ENCODE results near the gene KIF26A.

The KIF26A gene

DNA sequence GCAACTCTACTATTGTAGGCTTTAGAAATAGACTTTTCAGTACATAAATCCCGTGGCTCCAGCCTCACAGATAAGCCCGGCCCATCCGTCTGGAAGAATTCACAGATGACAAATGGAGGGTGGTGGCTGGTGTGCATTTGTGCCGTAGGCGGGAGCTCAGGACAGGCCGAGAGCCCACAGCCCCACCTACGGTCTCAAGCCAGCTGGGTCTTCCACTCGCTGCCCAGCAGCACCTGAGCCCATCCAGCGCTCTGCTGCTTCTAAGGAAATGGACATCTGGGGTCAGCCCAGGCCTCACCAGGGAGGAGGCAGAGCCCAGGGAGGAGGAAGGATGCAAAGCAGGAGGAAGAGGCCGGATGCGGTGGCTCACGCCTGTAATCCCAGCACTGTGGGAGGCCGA lies 72.8 kb downstream of the KIF26A start:
- TF ChIP-seq, protein P1, sequence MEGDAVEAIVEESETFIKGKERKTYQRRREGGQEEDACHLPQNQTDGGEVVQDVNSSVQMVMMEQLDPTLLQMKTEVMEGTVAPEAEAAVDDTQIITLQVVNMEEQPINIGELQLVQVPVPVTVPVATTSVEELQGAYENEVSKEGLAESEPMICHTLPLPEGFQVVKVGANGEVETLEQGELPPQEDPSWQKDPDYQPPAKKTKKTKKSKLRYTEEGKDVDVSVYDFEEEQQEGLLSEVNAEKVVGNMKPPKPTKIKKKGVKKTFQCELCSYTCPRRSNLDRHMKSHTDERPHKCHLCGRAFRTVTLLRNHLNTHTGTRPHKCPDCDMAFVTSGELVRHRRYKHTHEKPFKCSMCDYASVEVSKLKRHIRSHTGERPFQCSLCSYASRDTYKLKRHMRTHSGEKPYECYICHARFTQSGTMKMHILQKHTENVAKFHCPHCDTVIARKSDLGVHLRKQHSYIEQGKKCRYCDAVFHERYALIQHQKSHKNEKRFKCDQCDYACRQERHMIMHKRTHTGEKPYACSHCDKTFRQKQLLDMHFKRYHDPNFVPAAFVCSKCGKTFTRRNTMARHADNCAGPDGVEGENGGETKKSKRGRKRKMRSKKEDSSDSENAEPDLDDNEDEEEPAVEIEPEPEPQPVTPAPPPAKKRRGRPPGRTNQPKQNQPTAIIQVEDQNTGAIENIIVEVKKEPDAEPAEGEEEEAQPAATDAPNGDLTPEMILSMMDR (IDR thresholded peaks at IDR 0.05; ENCODE audit: low read depth, low read length, missing control alignments): no peak
- DNase-seq: no peak
- Histone ChIP-seq H3K36me3 (replicated peaks) (no peaks in the 10 kb centered on the region), H3K4me3 (ENCODE audit: low read depth, low read length) (no peak overlapping the region), H3K27ac (no peak overlapping the region), H3K27me3 (replicated peaks) (no peaks in the 10 kb centered on the region)
- in situ Hi-C loops (cut with HindIII; ENCODE audit: low pct_ligation_motif_present, low sequenced_read_pairs): no loop called here

DNA sequence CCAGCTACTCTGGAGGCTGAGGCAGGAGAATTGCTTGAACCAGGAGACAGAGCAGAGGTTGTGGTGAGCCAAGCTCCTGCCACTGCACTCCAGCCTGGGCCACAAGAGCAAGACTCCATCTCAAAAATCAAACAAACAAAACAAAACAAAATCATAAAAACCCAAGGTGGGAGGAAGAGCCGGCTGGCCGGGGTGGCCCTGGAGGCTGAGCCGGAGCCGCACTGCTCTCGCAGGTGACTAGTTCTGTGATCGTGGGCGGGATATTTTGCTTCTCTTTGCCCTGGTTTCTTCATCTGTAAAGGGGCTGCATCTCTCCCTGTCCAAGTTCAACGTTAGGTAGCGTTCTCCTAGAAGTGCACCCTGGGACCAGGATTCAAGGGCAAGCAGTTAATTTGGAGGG lies 73.4 kb downstream of the KIF26A start:
- H3K27me3 ChIP-seq (replicated peaks): no peaks in the 10 kb centered on the region
- TF ChIP-seq, protein P1 (IDR thresholded peaks at IDR 0.05; ENCODE audit: low read depth, low read length, missing control alignments): no peak
- in situ Hi-C loops (cut with HindIII; ENCODE audit: low pct_ligation_motif_present, low sequenced_read_pairs): no loop called here
- no peak overlapping the region for H3K4me3 ChIP-seq (ENCODE audit: low read depth, low read length)
- no peak overlapping the region for H3K27ac ChIP-seq
- no peak for DNase-seq
- H3K36me3 ChIP-seq (replicated peaks): no peaks in the 10 kb centered on the region

DNA sequence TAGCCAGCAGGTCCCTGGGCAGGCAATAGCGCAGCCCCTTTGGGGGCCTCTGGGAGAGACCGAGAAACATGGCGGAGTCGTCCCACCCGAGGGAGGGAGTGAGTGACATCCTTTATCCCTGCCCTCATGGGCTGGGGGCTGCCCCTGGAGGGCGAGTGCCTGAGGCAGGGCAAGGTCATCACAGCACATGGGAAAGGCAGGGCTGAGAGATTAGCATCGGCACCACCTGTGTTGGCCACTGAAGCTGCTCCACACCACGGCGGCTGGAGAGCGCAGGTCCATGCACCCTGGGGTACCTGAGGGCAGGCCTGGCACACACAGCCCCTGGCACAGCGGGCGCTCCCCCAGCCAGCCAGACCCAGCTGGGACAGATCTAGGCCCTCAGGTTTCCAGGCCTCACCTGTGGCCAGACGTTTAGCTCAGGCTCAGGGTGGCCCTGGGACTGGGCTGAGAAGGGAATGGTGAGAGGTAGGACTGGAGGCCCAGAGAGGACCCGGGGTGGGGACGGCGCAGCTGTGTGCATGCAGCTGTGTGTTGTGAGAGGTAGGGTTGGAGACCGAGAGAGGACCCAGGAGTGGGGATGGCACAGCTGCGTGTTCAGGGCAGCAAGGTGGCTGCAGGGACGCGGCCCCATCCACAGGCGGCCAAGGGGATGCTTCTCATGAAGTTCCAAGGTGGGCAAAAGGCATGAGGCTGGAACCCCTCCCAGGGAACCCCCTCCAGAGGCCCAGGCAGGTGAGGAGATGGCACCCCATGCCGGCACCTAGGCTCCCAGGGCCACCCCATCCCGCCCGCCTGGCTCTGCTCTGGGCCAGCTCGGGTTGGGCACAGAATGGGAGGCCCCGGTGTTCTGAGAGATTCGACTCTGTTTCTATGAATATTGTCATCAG lies 74.1 kb downstream of the KIF26A start:
- Histone ChIP-seq H3K27ac (no peak overlapping the region), H3K4me3 (ENCODE audit: low read depth, low read length) (no peak overlapping the region), H3K27me3 (replicated peaks) (no peaks in the 10 kb centered on the region), H3K36me3 (replicated peaks) (no peaks in the 10 kb centered on the region)
- DNase-seq: no peak
- TF ChIP-seq, protein P1 (IDR thresholded peaks at IDR 0.05; ENCODE audit: low read depth, low read length, missing control alignments): no peak
- in situ Hi-C loops (cut with HindIII; ENCODE audit: low pct_ligation_motif_present, low sequenced_read_pairs): no loop called here

DNA sequence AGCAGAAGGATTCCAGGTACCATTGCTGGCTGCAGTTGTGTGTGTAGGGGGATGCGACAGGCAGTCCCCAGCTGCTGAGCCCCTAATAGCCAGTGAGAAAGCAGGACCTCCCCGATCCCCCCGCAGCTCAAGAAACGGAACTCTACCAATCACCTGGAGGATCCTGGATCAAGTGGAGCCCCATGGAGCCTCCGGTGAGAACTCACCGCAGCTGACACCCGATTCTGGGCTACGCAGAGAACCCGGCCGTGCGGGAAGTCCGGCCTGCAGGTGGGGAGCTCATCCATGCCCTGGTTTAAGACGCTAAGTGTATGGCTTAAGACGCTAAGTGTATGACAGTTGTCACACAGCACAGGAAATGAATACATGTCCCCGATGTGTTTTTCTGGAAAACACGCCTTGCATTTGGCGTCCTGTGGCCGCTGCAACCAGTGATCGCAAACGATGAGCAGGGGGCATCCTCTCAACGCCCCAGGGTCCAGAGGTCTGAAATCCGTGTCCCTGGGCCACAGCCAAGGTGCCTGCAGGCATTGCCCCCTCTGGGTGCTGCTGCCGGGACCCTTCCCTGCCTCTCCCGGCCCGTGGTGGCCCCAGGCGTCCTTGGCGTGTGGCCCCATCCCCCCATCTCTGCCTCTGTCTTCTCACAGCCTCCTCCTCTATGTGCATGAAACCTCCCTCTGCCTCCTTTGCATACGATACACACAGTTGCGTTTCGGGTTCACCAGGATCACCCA lies 75.1 kb downstream of the KIF26A start:
- no peak overlapping the region for H3K4me3 ChIP-seq (ENCODE audit: low read depth, low read length)
- no peaks in the 10 kb centered on the region for H3K27me3 ChIP-seq (replicated peaks)
- no peak overlapping the region for H3K27ac ChIP-seq
- in situ Hi-C loops (cut with HindIII; ENCODE audit: low pct_ligation_motif_present, low sequenced_read_pairs): no loop called here
- no peaks in the 10 kb centered on the region for H3K36me3 ChIP-seq (replicated peaks)
- DNase-seq: no peak
- TF ChIP-seq, protein P1 (IDR thresholded peaks at IDR 0.05; ENCODE audit: low read depth, low read length, missing control alignments): no peak

DNA sequence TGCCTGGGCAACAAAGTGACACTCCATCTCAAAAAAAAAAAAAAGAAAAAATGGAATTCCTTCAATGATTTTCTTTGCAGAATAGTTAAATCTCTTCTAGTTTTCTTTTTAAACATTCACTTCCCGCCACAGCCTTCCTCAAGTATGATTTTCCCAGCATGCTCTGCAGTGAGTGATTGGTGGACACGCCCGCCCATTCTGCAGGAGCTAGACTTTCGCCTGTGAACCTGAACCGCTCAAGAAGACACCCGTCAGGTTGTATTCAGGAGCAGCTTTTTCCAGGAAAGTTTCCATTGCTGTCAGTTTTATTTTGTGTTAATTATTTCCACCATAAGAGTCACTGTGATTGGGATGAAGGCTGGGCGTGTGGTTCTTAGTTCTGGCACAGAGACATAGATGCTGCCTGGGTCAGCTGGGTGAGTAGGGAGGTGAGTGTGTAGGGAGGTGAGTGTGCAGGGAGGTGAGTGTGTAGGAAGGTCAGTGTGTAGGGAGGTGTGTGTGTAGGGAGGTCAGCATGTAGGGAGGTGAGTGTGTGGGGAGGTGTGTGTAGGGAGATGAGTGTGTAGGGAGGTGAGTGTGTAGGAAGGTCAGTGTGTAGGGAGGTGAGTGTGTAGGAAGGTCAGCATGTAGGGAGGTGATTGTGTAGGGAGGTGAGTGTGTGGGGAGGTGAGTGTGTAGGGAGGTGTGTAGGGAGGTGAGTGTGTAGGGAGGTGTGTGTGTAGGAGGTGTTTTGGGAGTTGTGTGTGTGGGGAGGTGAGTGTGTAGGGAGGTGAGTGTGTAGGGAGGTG lies 76.2 kb downstream of the KIF26A start:
- Histone ChIP-seq H3K4me3 (ENCODE audit: low read depth, low read length) (no peak overlapping the region), H3K27ac (no peak overlapping the region), H3K36me3 (replicated peaks) (no peaks in the 10 kb centered on the region), H3K27me3 (replicated peaks) (no peaks in the 10 kb centered on the region)
- TF ChIP-seq, protein P1 (IDR thresholded peaks at IDR 0.05; ENCODE audit: low read depth, low read length, missing control alignments): no peak
- DNase-seq: no peak
- in situ Hi-C loops (cut with HindIII; ENCODE audit: low pct_ligation_motif_present, low sequenced_read_pairs): no loop called here

Data from brain microvascular endothelial cell (primary cell).